22Rv1 (cell line): ENCODE results near the gene NXPE3.

Experiments
- H3K27ac ChIP-seq: fragments of 450-650 bp; 2 replicates; pipeline ENCODE4 v1.5.1; 2017
- CTCF ChIP-seq: fragments of 450-650 bp; IDR thresholded peaks from 2 replicates; pipeline ENCODE4 v1.5.1; 2017; ENCODE audit warnings: mild to moderate bottlenecking
- ZFX ChIP-seq: fragments of 450-650 bp; IDR thresholded peaks from 2 replicates; pipeline ENCODE4 v1.6.1; 2017; ENCODE audit warnings: antibody characterized with exemption, borderline replicate concordance

NXPE3 gene

DNA sequence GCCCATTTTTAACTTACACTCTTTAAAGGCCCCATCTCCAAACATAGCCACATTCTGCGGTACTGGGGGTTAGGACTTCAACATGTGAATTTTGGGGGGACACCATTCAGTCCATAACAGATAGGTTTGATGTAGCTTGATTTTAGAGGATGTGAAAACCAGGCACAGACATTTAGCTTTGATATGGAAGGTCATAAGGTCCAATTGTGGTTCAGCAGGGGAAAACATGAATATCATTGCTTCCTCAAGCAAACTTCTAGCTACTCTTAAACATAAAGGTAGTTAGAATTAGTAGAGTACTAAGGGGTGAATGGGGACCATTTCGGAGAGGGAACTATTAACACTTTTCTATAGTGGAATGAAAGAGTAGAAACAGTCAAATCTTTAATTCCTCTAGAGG lies 56.7 kb downstream of the NXPE3 start:
- no peak overlapping the region for H3K27ac ChIP-seq
- no peak for TF ChIP-seq ZFX
- TF ChIP-seq CTCF, result no peak

GRCh38 chr3:101836160-101836559 lies 57.1 kb downstream of the NXPE3 start:
- H3K27ac ChIP-seq, result no peak overlapping the region
- TF ChIP-seq CTCF, result no peak
- TF ChIP-seq ZFX, result no peak

GRCh38 chr3:101836652-101837598 lies 57.9 kb downstream of the NXPE3 start:
- TF ChIP-seq ZFX (no peak), CTCF (no peak)
- no peak overlapping the region for H3K27ac ChIP-seq

GRCh38 chr3:101838691-101839090 lies 59.7 kb downstream of the NXPE3 start:
- no peak overlapping the region for H3K27ac ChIP-seq
- TF ChIP-seq ZFX (no peak), CTCF (no peak)

- H3K27ac ChIP-seq, result no peak overlapping the region
- TF ChIP-seq ZFX, result no peak
- TF ChIP-seq CTCF, result no peak
Measured at GRCh38 chr3:101840066-101840465, 61.1 kb downstream of the NXPE3 start.

DNA sequence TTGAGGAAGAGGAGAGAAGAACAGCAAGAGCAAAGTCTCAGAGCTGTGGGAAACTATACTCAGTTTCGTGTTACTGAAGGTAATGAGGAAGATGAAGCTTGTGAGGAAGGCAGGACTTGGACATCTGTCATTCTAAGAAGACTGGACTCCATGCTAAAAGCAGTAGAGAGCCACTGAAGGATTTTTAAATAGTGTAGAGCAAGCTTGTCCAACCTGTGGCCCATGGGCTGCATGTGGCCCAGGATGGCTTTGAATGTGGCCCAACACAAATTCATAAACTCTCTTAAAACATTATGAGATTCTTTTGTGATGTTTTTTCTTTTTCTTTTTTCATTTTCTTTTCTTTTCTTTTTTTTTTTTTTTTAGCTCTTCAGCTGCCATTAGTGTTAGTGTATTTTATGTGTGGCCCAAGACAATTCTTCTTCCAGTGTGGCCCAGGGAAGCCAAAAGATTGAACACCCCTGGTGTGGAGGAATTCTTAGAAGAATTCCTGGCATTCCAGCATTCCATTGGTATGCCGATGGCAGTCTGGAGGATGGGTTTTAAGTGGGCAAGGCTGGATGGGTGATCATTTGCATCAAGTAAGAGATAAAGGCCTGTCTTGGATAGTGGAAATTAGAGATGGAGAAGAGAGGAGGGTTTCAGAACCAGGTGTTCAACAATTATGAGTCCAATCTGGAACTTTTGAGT lies 63.4 kb downstream of the NXPE3 start:
- TF ChIP-seq ZFX (no peak), CTCF (no peak)
- H3K27ac ChIP-seq, result no peak overlapping the region

GRCh38 chr3:101842935-101843330 lies 63.9 kb downstream of the NXPE3 start:
- no peak overlapping the region for H3K27ac ChIP-seq
- TF ChIP-seq CTCF, result no peak
- TF ChIP-seq ZFX, result no peak
